Liver (tissue), 9 donors: ENCODE data around the gene RALGAPA2. TPM values are rescaled to one million over a fixed set of nuclear protein-coding genes. Genes with fewer than 3 reads are reported as not detected.

ENCODE experiments used
- DNase-seq: peaks from one replicate; pipeline ENCODE4 v3.0.0-alpha.2; 2017; ENCODE audit warnings: low spot score
- H3K27ac ChIP-seq, 2 donors: one replicate each; pipeline ENCODE4 v1.7.0; 2013; ENCODE audit warnings: inconsistent platforms in 2 of 2, low read length in 2 of 2, control low read depth in 1 of 2, low read depth in 1 of 2, mild to moderate bottlenecking in 1 of 2
- H3K27me3 ChIP-seq, 4 donors: one replicate each; pipeline versions ENCODE4 v1.6.1 to v1.7.0; 2013; ENCODE audit warnings: low read length in 3 of 4, inconsistent platforms in 1 of 4, mild to moderate bottlenecking in 1 of 4, moderate library complexity in 1 of 4; ENCODE audit not compliant: control insufficient read depth in 4 of 4, insufficient read depth in 4 of 4
- H3K36me3 ChIP-seq, 4 donors: one replicate each; pipeline versions ENCODE4 v1.6.1 to v1.7.0; 2013; ENCODE audit warnings: low read length in 3 of 4, mild to moderate bottlenecking in 3 of 4, low read depth in 1 of 4, moderate library complexity in 1 of 4; ENCODE audit not compliant: control insufficient read depth in 4 of 4, insufficient read depth in 3 of 4
- H3K4me1 ChIP-seq, 4 donors: one replicate each; pipeline versions ENCODE4 v1.6.1 to v1.7.0; 2013; ENCODE audit warnings: low read length in 3 of 4, mild to moderate bottlenecking in 3 of 4, moderate library complexity in 1 of 4; ENCODE audit not compliant: control insufficient read depth in 4 of 4, insufficient read depth in 4 of 4
- H3K4me3 ChIP-seq, 3 donors: one replicate each; pipeline versions ENCODE4 v1.6.1 to v1.7.0; 2013; ENCODE audit warnings: low read length in 3 of 3, control low read depth in 1 of 3, low read depth in 1 of 3, mild to moderate bottlenecking in 1 of 3
- H3K9ac ChIP-seq, 2 donors: one replicate each; pipeline ENCODE4 v1.7.0; 2013; ENCODE audit warnings: low read length in 2 of 2, mild to moderate bottlenecking in 2 of 2, moderate library complexity in 2 of 2, control low read depth in 1 of 2, low read depth in 1 of 2
- H3K9me3 ChIP-seq, 4 donors: one replicate each; pipeline versions ENCODE4 v1.6.1 to v1.7.0; 2013; ENCODE audit warnings: low read length in 3 of 4; ENCODE audit not compliant: control insufficient read depth in 4 of 4
- FOXA2 ChIP-seq: IDR thresholded peaks from 2 replicates; pipeline ENCODE4 v1.6.1; 2016; ENCODE audit warnings: antibody characterized with exemption
- HNF4A ChIP-seq, 2 donors: conservative IDR thresholded peaks; 2 replicates each; pipeline ENCODE4 v1.6.1; 2016; ENCODE audit warnings: antibody characterized with exemption in 2 of 2, mild to moderate bottlenecking in 2 of 2
- JUND ChIP-seq, 2 donors: IDR thresholded peaks; 2 replicates each; pipeline ENCODE4 v1.6.1; 2016; ENCODE audit warnings: antibody characterized with exemption in 2 of 2
- RAD21 ChIP-seq, 2 donors: IDR thresholded peaks; 2 replicates each; pipeline ENCODE4 v1.6.1; 2016; ENCODE audit warnings: antibody characterized with exemption in 2 of 2, mild to moderate bottlenecking in 2 of 2
- SP1 ChIP-seq: IDR thresholded peaks from 2 replicates; pipeline ENCODE4 v1.6.1; 2018; ENCODE audit warnings: antibody characterized with exemption, mild to moderate bottlenecking
- TAF1 ChIP-seq: conservative IDR thresholded peaks from 2 replicates; pipeline ENCODE4 v1.6.1; 2016; ENCODE audit warnings: antibody characterized with exemption, mild to moderate bottlenecking
- YY1 ChIP-seq: IDR thresholded peaks from 2 replicates; pipeline ENCODE4 v1.6.1; 2016; ENCODE audit warnings: antibody characterized with exemption, mild to moderate bottlenecking
- WGBS: extraction: QIAGEN DNeasy Blood & Tissue Kit; methylation state at CpG from one replicate; pipeline ENCODE4 v1.1.7; 2013; 5-methylcytosine and 5-hydroxymethylcytosine counted together
- polyA plus RNA-seq, 2 donors: library from polyadenylated mRNA; stranded (reverse) in 1 of 2; unstranded in 1 of 2; fragments of 200-250 nt in 1 of 2; fragments of >200 nt in 1 of 2; fragmentation: Nextera tagmentation in 1 of 2; extraction: Ambion mirVana in 1 of 2; gene quantifications; one replicate each; pipeline versions ENCODE4 v1.2.1 to v1.2.3, GENCODE V29; 2013 to 2015
- total RNA-seq, 2 donors: library from RNA; depleted of rRNA; stranded (reverse); fragments of >200 nt; gene quantifications; one replicate each; pipeline ENCODE4 v1.2.3, GENCODE V29; 2014
- TF ChIP-seq, protein P1 (sequence below): IDR thresholded peaks from 2 replicates; pipeline ENCODE4 v1.6.1; 2016; ENCODE audit warnings: antibody characterized with exemption
- TF ChIP-seq, protein P2 (sequence below): IDR thresholded peaks from 2 replicates; pipeline ENCODE4 v1.6.1; 2016; ENCODE audit warnings: antibody characterized with exemption
- TF ChIP-seq, protein P3 (sequence below): IDR thresholded peaks from 2 replicates; pipeline ENCODE4 v1.6.1; 2016; ENCODE audit warnings: antibody characterized with exemption, mild to moderate bottlenecking
- donor health status: healthy.
- donor health status: healthy.
- donor health status: healthy.
- donor health status: healthy.
- donor health status: healthy.

RALGAPA2 gene
- total and polyA plus RNA-seq, 4 donors = 14.8 to 89.9 (median 25.1) TPM

DNA sequence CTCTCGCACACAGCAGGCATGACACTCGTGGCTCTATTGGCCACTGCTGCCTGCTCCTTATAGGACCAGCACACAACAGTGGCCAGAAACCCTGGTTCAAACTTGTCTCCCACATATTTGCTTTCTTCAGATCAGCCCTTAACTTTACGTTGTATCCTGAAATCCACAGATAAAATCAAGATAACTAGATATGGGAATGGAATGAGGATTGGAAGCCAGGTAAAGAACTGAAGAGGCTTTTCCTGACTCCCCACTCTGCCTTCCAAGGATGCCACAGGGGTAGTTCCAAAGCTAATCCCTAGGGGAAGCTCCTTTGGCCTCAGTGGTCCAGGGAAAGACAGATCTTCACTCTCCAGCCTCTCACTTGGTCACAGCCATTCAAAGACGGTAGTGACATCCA, 258.1 kb downstream of the RALGAPA2 start:
- 98% methylated on average over 4 of the region's 4 CpGs for WGBS
- H3K4me3 ChIP-seq = no peak overlapping the region
- DNase-seq = no peak
- TF ChIP-seq FOXA2 (no peak), HNF4A (conservative IDR thresholded peaks at IDR 0.05) (no peak), RAD21 (IDR thresholded peaks at IDR 0.05) (no peak), TAF1 (no peak), JUND (IDR thresholded peaks at IDR 0.05) (no peak), YY1 (no peak)
- TF ChIP-seq, protein P1, sequence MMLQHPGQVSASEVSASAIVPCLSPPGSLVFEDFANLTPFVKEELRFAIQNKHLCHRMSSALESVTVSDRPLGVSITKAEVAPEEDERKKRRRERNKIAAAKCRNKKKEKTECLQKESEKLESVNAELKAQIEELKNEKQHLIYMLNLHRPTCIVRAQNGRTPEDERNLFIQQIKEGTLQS = no peak
- TF ChIP-seq, protein P2, sequence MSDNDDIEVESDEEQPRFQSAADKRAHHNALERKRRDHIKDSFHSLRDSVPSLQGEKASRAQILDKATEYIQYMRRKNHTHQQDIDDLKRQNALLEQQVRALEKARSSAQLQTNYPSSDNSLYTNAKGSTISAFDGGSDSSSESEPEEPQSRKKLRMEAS = no peak
- H3K27ac ChIP-seq = no peak overlapping the region
- no peaks in the 10 kb centered on the region for H3K27me3 ChIP-seq
- peaks cover 0 to 7% (median 4%) of the 10 kb centered on the region in 4 donors for H3K4me1 ChIP-seq
- peaks cover 3 to 26% (median 19%) of the 10 kb centered on the region in 4 donors for H3K36me3 ChIP-seq
- H3K9ac ChIP-seq = no peak overlapping the region
- no peaks in the 10 kb centered on the region for H3K9me3 ChIP-seq

DNA sequence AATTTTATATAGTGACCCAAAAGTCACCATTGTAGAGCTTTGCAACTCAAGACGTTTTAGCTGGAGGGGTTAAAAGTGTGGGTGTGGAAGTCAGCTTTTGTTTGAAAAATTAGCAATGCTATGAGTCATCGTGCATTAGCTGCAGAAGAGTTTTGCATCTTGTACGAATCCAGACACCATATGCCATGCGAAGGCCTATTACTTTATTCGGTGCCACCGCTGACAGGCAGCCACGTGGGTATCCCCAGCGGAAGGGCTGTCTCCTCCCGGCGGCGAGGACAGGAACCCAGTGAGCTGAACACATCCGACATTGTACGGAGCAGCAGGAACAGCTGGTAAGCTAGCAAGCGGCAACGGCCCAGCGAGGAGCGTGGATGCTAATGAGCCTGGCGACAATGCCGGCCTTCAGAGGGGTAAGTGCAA, 260.2 kb downstream of the RALGAPA2 start:
- Histone ChIP-seq H3K36me3 (peaks cover 0 to 24% (median 14%) of the 10 kb centered on the region in 4 donors), H3K9me3 (no peaks in the 10 kb centered on the region), H3K9ac (no peak overlapping the region), H3K4me3 (no peak overlapping the region), H3K4me1 (no peaks in the 10 kb centered on the region), H3K27ac (no peak overlapping the region), H3K27me3 (no peaks in the 10 kb centered on the region)
- WGBS = 60% methylated on average over 19 of the region's 19 CpGs
- TF ChIP-seq RAD21 (IDR thresholded peaks at IDR 0.05) = no peak
- DNase-seq = no peak

DNA sequence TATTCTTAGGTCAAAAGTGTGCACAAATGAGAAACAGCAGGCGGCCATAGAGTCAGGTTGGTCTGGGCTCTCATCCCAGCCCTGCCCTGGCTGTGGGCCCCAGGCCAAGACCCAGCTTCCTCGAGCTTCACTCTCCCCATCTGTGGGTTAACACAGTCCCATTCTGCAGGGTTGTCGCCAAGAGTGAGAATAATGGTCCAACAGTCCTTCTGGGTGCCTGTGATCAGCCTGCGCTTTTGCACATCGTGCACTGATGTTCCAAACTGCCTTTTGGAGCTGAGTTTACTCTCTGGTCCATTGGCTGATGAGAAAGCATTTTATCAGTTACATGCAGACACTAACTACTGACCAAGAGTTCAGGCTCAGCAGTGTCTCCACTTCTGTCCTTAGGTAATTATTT, 261.9 kb downstream of the RALGAPA2 start:
- 68% methylated on average over 5 of the region's 5 CpGs for WGBS
- H3K9me3 ChIP-seq = no peaks in the 10 kb centered on the region
- no peak overlapping the region for H3K9ac ChIP-seq
- no peaks in the 10 kb centered on the region for H3K4me1 ChIP-seq
- no peak for DNase-seq
- H3K27me3 ChIP-seq = no peaks in the 10 kb centered on the region
- H3K4me3 ChIP-seq = no peak overlapping the region
- H3K36me3 ChIP-seq = peaks cover 2 to 24% (median 11%) of the 10 kb centered on the region in 4 donors
- TF ChIP-seq, protein P2 = no peak
- TF ChIP-seq SP1 (no peak), YY1 (no peak), TAF1 (no peak)
- TF ChIP-seq, protein P3, sequence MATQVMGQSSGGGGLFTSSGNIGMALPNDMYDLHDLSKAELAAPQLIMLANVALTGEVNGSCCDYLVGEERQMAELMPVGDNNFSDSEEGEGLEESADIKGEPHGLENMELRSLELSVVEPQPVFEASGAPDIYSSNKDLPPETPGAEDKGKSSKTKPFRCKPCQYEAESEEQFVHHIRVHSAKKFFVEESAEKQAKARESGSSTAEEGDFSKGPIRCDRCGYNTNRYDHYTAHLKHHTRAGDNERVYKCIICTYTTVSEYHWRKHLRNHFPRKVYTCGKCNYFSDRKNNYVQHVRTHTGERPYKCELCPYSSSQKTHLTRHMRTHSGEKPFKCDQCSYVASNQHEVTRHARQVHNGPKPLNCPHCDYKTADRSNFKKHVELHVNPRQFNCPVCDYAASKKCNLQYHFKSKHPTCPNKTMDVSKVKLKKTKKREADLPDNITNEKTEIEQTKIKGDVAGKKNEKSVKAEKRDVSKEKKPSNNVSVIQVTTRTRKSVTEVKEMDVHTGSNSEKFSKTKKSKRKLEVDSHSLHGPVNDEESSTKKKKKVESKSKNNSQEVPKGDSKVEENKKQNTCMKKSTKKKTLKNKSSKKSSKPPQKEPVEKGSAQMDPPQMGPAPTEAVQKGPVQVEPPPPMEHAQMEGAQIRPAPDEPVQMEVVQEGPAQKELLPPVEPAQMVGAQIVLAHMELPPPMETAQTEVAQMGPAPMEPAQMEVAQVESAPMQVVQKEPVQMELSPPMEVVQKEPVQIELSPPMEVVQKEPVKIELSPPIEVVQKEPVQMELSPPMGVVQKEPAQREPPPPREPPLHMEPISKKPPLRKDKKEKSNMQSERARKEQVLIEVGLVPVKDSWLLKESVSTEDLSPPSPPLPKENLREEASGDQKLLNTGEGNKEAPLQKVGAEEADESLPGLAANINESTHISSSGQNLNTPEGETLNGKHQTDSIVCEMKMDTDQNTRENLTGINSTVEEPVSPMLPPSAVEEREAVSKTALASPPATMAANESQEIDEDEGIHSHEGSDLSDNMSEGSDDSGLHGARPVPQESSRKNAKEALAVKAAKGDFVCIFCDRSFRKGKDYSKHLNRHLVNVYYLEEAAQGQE = no peak
- H3K27ac ChIP-seq = no peak overlapping the region
